WTC11 (cell line): ENCODE measurements around the gene SESTD1.
A peak's percentile ranks its signal among the peaks of the same experiment; 100 is the strongest.

Experiments used
- ETV6 ChIP-seq: sonication (generic); formaldehyde crosslinking; IDR thresholded peaks from 2 replicates; pipeline ENCODE4 v1.8.1; 2022; ENCODE audit warnings: mild to moderate bottlenecking, missing genetic modification reagents
- HMGA2 ChIP-seq: fragments of 250-450 bp; sonication (Bioruptor Pico); IDR thresholded peaks from 2 replicates; pipeline ENCODE4 v1.4.0; 2021; ENCODE audit warnings: mild to moderate bottlenecking, moderate library complexity
- JUN ChIP-seq: sonication (generic); formaldehyde crosslinking; IDR thresholded peaks from 2 replicates; pipeline ENCODE4 v1.8.0; 2023; ENCODE audit warnings: mild to moderate bottlenecking, missing genetic modification reagents
- NR2C2 ChIP-seq: sonication (generic); formaldehyde crosslinking; IDR thresholded peaks from 2 replicates; pipeline ENCODE4 v1.8.0; 2022; ENCODE audit warnings: mild to moderate bottlenecking, missing genetic modification reagents
- NR3C1 ChIP-seq: sonication (generic); formaldehyde crosslinking; conservative IDR thresholded peaks from 2 replicates; pipeline ENCODE4 v1.8.1; 2023; ENCODE audit warnings: low read depth, mild to moderate bottlenecking, missing genetic modification reagents
- ZNF138 ChIP-seq: sonication (generic); formaldehyde crosslinking; conservative IDR thresholded peaks from 2 replicates; pipeline ENCODE4 v1.8.1; 2022; ENCODE audit warnings: mild to moderate bottlenecking, moderate library complexity, missing genetic modification reagents
- TF ChIP-seq, protein P1 (sequence below): fragments of 200-600 bp; IDR thresholded peaks from 2 replicates; pipeline ENCODE4 v1.8.0; 2022; ENCODE audit warnings: antibody characterized with exemption
- TF ChIP-seq, protein P2 (sequence below): sonication (generic); formaldehyde crosslinking; IDR thresholded peaks from 2 replicates; pipeline ENCODE4 v1.8.1; 2023; ENCODE audit warnings: mild to moderate bottlenecking, missing genetic modification reagents

DNA sequence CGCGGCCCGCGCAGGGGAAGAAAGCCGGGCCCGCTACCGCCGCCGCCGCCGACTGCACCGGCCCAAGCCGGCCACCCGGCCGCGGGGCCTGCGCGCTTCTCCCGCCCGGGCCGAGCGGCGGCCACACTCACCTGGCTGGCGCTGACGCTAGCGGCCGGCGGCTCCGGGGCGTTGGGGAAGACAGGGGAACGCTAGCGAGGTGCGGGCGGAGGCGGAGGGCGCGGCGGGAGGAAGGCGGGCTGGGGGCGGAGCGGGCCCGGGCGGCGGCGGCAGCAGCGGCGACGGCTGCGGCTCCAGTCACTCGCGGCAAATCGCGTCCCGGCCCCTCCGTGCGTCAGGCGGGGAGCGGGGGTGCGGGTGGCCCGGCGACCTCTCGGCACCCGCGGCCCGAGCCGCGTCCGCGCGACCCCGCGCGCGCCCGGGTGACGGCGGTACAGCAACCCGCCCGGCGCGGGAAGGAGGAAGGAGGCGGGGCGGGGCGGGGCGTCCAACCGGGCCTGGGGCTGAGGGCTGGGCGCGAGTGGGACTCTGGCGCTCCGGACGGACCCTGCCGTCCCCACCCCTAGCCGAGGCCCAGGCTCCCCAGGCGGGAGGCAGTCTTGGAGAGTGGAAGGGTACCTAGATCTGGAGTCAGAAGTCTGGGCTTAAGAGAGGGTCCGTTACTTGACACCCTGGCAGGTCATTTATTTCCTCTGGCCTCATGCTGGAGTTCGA lies at the start of gene SESTD1:
- TF ChIP-seq NR2C2 (CRISPR knock-in tag) (no peak), ETV6 (CRISPR knock-in tag) (peak; percentile 30; the same call in 1 of the 2 replicates), ZNF138 (CRISPR knock-in tag) (no peak), HMGA2 (no peak), NR3C1 (CRISPR knock-in tag) (no peak), JUN (no peak)
- TF ChIP-seq, protein P1, sequence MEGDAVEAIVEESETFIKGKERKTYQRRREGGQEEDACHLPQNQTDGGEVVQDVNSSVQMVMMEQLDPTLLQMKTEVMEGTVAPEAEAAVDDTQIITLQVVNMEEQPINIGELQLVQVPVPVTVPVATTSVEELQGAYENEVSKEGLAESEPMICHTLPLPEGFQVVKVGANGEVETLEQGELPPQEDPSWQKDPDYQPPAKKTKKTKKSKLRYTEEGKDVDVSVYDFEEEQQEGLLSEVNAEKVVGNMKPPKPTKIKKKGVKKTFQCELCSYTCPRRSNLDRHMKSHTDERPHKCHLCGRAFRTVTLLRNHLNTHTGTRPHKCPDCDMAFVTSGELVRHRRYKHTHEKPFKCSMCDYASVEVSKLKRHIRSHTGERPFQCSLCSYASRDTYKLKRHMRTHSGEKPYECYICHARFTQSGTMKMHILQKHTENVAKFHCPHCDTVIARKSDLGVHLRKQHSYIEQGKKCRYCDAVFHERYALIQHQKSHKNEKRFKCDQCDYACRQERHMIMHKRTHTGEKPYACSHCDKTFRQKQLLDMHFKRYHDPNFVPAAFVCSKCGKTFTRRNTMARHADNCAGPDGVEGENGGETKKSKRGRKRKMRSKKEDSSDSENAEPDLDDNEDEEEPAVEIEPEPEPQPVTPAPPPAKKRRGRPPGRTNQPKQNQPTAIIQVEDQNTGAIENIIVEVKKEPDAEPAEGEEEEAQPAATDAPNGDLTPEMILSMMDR = no peak
- TF ChIP-seq, protein P2, sequence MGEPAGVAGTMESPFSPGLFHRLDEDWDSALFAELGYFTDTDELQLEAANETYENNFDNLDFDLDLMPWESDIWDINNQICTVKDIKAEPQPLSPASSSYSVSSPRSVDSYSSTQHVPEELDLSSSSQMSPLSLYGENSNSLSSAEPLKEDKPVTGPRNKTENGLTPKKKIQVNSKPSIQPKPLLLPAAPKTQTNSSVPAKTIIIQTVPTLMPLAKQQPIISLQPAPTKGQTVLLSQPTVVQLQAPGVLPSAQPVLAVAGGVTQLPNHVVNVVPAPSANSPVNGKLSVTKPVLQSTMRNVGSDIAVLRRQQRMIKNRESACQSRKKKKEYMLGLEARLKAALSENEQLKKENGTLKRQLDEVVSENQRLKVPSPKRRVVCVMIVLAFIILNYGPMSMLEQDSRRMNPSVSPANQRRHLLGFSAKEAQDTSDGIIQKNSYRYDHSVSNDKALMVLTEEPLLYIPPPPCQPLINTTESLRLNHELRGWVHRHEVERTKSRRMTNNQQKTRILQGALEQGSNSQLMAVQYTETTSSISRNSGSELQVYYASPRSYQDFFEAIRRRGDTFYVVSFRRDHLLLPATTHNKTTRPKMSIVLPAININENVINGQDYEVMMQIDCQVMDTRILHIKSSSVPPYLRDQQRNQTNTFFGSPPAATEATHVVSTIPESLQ = no peak
